HG03097 (cell line): ENCODE measurements around the gene AP1M2.
"Not testable (repeated sequence)": the region's sequence is repeated elsewhere in the genome, so short reads cannot be mapped to it uniquely, and the experiment has no call there.

Experiments used
- ATAC-seq: cut with Tn5 transposase; IDR thresholded peaks from one replicate; pipeline ENCODE4 v1.9.1; 2021; ENCODE audit not compliant: unreplicated experiment, low FRiP score

Gene AP1M2

DNA sequence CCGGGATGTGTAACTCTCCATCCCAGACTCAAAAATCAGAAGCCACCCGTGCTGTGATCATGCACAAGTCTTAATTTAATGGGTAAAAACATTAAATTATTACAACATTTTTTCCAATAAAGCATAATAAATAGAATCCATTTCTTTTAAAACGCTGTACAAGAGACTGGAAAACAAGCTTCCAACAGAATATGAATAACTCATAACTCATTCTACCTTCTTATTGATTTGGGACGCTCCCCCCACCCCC is 20.8 kb downstream of the AP1M2 start:
- ATAC-seq: no peak

GRCh38 chr19:10565567-10566407 is 21.3 kb downstream of the AP1M2 start, which contains the start of gene KRI1:
Gene KRI1 (minus strand): TSS chr19:10566010. CDS start chr19:10565999, 11 bp downstream.
- peak; percentile 36 for ATAC-seq

- ATAC-seq: no peak
These were observed 22.0 kb downstream of the AP1M2 start for GRCh38 chr19:10565028-10565566.

DNA sequence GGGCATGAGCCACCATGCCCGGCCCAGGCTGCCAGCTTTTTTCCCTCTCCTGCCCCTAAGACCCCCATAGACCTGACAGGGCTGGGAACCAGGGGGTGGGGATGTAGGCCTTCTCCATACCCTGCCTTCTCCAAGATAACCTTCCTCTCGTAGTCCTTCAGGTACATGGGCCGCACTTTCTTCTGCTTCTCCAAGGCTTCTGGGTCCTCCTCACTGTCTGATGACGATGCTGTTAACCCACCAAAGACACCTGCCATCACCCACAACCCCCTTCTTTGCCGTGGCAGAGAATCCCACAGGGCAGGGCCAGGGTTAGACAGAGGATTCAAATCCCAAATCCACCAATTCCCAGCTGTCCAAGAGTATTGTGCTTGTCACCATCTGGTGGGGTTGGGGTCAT is 24.5 kb downstream of the AP1M2 start:
- no peak for ATAC-seq

- no peak for ATAC-seq
These were observed 27.0 kb downstream of the AP1M2 start for GRCh38 chr19:10560154-10560553.

GRCh38 chr19:10557603-10558197 is 29.4 kb downstream of the AP1M2 start:
- no peak for ATAC-seq

GRCh38 chr19:10555610-10555973 is 31.5 kb downstream of the AP1M2 start:
- ATAC-seq: no peak

DNA sequence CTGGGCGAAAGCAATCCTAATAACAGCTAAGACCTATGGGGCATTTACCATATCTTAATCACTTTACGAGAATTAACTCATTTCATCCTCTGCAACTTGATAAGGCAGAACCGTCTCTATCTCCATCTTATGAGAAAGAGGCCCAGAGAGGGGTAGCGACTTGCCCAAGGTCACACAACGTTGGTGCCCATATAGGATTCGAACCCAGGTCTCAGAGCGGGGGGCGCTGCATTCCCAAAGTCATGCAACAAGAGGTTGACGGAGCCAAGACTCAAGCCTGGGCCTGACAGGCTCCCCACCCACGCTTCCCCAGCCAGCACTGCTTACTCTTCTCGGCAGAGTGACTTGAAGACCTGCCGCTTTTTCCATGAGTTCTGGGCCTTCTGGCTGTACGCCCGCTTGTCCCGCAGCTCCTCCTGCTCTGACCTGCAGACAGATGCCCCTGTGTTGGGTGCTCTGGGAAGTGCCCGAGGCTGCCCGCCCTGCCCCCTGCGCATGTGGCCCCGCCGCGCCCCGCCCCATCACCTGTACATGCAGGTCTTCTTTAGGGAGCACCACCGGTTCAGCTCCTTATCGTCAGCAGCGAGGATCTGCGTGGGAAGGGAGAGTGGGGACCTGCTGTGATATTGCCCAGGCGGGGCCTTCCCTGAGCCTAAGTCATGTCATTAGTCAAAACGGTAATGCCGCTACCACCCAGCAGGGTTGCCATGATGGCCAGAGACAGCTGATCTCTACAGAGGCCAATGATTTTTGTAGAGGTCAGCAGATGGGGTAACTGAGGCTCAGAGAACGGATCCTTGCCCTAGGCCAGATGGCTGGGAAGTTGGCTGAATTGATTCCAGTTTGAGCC is 32.1 kb downstream of the AP1M2 start:
- ATAC-seq: no peak

DNA sequence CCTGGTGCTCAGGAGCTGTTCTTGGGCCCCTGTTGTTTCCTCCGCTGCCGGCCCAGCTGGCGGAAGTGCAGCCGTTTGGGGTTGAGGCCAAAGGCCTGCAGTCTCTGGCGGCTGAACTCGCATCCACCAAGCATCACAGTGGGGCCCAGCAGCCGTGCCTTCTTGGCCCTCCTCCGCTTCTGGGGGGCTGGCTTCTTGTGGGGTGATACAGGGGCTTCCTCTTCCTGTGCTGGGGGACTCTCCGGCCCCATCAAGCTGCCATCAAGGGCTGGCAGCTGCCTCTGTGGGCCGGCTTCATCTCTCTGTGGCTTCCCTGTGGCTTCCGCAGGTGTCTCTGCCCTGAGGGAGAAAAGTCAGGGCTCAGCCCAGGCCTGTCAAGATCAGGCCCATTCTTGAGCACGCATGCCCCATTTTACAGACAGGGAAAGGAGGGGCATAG is 33.1 kb downstream of the AP1M2 start:
- ATAC-seq: peak; percentile 63

DNA sequence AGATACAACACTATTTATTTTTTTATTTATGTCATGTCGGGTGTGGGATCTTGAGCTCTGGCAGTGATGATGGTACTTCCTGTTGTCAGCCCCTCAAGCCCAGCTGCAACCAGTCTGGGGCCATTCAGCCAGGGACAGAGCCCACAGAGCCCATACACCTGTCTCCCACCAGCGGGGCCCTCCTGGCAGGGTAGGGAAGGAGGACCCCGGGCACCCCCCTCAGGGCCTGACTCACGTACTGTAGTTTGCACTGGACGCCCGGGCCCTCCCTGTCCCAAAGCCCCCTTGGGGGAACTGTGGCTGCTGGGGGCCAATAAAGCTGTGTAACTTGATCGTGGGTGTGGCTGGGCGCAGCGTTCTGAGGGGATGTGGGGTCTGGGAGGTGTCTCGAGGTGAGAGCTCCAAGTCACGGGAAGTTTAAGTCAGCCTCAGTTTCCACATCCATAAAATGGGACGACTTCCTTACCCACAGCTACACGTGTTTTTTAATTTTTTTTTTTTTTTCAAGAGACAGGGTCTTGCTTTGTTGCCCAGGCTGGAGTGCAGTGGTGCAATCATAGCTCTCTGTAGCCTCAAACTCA is 33.9 kb downstream of the AP1M2 start:
- ATAC-seq: no peak

- ATAC-seq: no peak
These were observed 34.5 kb downstream of the AP1M2 start for GRCh38 chr19:10552510-10553053.

GRCh38 chr19:10551698-10552301 is 35.3 kb downstream of the AP1M2 start:
- ATAC-seq: no peak

GRCh38 chr19:10551006-10551405 is 36.1 kb downstream of the AP1M2 start:
- ATAC-seq: not testable (repeated sequence)

DNA sequence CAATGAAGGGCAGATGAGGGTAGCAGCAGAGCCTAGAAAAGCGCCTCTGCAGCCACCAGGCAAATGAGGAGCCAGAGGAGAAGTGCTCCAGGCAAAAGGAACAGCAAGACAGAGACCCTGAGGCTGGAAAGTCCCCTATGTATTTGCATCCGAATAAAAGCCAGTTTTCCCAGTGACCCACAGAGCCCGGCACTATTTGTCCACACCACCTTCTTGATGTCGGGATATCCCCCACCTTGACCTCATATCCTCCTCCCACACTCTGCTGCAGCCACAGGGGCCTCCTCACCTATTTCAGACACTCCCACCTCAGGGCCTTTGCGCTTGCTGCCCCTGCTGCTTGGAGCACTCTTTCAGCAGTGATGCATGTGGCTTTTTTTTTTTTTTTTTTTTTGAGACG is 36.8 kb downstream of the AP1M2 start:
- no peak for ATAC-seq

DNA sequence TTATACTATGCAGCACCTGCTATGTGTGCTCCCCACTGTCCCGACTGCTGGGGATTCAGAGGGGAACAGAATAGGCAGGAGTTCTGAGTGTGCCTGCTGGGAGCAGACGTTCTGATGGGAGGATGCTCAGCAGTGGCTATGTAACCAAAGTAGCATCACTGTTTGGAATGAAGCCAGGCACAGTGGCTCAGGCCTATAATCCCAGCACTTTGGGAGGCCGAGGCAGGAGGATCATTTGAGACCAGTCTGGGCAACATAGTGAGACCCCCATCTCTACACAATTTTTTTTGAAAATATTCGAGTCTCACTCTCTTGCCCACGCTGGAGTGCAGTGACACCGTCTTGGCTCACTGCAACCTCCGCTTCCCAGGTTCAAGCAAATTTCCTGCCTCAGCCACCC is 37.4 kb downstream of the AP1M2 start:
- no peak for ATAC-seq

- ATAC-seq: no peak
These were observed 38.3 kb downstream of the AP1M2 start for GRCh38 chr19:10548746-10549276.

DNA sequence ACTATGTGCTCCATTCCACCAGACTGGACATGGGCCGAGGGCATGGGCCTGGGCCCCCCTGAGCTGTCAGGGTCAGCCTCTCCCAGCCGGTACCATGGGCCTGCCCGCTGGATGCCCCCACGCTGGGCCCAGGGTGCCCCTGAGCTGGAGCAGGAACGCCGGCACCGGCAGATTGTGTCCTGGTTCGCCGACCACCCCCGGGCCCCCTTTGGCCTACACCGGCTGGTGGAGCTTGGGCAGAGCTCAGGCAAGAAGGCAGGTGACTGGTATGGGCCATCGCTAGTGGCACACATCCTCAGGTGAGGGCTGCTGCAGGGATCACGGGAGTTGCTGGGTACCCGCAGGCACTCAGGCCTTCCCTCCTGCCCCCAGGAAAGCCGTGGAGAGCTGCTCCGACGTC is 40.3 kb downstream of the AP1M2 start:
- ATAC-seq: no peak

DNA sequence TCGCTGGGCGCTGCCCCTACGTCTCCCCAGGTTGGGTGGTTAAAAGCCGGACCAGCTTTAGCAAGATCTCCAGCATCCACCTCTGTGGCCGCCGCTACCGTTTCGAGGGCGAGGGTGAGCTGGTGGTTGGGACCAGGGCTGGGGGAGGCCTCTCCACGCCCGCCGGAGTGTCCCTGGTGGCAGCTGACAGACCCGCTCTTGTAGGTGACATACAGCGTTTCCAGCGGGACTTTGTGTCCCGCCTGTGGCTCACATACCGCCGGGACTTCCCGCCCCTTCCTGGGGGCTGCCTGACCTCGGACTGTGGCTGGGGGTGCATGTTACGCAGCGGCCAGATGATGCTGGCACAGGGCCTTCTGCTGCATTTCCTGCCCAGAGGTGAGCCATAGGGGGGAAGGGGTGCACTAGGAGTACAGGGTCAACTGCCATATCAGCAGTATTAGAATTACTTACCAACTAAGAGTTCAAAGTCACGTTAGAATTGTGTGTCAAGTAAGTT is 42.3 kb downstream of the AP1M2 start:
- no peak for ATAC-seq

DNA sequence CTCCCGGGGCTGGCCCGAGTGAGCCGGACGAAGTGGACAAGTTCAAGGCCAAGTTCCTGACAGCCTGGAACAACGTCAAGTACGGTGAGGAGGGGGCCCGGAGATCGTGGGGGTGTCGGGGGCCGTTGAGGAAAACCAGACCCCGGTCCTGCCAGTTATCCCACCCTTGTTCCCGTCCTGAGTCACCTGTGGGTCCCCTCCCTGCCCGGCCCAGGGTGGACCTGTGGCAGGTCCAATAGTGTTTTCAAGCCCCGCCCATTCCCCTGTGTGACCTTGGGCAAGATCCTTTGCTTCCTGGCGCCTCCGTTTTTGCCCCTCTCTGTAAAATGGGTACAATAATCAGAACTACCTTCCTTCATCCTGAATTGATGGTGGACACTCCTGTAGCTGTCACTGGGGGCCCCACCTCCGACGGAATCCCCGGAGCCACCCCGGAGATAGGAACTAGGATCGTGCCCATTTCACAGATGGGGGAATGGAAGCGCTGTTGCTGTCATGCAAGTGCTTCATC is 42.8 kb downstream of the AP1M2 start:
- no peak for ATAC-seq
